Measurements from ENCODE around the gene ARHGEF28.

The ARHGEF28 gene

DNA sequence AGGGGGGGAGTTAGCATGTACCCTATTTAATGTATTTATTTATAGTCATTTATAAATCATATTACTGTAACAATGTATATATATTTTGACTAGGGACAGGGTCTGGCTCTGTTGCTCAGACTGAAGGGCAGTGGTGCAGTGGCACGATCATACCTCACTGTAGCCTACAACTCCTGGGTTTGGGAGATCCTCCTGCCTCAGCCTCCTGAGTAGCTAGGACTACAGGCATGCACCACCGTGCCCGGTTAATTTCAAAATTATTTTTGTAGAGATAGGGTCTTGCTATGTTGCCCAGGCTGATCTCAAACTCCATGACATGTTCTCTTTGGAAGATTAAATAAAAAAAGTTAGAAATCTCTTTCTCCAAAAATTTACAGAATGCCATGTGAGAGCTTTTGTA, 52.8 kb downstream of the ARHGEF28 start:
- no peaks in the 10 kb centered on the region for H3K9me3 ChIP-seq (ENCODE audit: severe bottlenecking)
- no peaks in the 10 kb centered on the region for H3K27me3 ChIP-seq (ENCODE audit: insufficient read depth, low read depth, severe bottlenecking)
- H3K36me3 ChIP-seq = no peaks in the 10 kb centered on the region
- no peak for DNase-seq
- TF ChIP-seq, protein P1, sequence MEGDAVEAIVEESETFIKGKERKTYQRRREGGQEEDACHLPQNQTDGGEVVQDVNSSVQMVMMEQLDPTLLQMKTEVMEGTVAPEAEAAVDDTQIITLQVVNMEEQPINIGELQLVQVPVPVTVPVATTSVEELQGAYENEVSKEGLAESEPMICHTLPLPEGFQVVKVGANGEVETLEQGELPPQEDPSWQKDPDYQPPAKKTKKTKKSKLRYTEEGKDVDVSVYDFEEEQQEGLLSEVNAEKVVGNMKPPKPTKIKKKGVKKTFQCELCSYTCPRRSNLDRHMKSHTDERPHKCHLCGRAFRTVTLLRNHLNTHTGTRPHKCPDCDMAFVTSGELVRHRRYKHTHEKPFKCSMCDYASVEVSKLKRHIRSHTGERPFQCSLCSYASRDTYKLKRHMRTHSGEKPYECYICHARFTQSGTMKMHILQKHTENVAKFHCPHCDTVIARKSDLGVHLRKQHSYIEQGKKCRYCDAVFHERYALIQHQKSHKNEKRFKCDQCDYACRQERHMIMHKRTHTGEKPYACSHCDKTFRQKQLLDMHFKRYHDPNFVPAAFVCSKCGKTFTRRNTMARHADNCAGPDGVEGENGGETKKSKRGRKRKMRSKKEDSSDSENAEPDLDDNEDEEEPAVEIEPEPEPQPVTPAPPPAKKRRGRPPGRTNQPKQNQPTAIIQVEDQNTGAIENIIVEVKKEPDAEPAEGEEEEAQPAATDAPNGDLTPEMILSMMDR (IDR thresholded peaks at IDR 0.05; ENCODE audit: low read depth, low read length) = no peak
- no peak overlapping the region for H3K27ac ChIP-seq
- no peak overlapping the region for H3K4me3 ChIP-seq (ENCODE audit: low read depth, low read length)

DNA sequence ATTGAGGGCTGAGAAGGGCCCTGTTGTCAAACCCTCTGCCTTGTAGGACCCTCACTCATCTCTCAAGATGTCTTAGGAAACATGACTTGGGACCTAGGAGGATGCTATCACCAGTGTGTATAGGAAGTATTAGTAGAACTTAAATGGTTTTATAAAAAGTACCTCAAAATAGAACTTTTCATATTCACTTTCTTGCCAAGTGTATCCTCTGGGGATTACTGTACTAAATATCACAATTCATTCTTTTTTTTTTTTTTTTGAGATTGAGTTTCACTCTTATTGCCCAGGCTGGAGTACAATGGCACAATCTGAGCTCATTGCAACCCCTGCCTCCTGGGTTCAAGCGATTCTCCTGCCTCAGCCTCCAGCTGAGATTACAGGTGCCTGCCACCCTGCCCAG, 56.2 kb downstream of the ARHGEF28 start:
- H3K4me3 ChIP-seq (ENCODE audit: low read depth, low read length) = no peak overlapping the region
- DNase-seq = no peak
- no peak overlapping the region for H3K27ac ChIP-seq
- H3K36me3 ChIP-seq = no peaks in the 10 kb centered on the region
- no peaks in the 10 kb centered on the region for H3K9me3 ChIP-seq (ENCODE audit: severe bottlenecking)
- TF ChIP-seq, protein P1 (IDR thresholded peaks at IDR 0.05; ENCODE audit: low read depth, low read length) = no peak
- no peaks in the 10 kb centered on the region for H3K27me3 ChIP-seq (ENCODE audit: insufficient read depth, low read depth, severe bottlenecking)

DNA sequence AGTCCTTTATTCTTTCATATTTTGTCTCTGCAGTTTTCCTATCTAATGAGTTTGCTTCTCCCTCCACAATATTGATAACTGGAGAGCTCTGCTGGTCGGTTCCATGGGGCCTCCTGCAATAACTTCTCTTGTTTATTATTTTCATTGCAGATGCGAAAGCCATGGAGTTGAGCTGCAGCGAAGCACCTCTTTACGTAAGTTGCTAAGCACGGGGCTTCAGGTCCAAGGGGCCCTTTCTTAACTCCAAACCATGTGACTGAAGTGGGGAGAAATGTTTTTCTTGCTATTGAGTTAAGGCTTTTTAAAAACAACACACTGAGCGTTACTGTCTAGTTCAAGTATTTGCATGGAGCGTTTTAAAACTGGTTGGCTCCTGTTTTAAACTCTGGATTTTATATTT, 58.7 kb downstream of the ARHGEF28 start:
- Histone ChIP-seq H3K9me3 (ENCODE audit: severe bottlenecking) (no peaks in the 10 kb centered on the region), H3K27ac (no peak overlapping the region), H3K27me3 (ENCODE audit: insufficient read depth, low read depth, severe bottlenecking) (no peaks in the 10 kb centered on the region), H3K4me3 (ENCODE audit: low read depth, low read length) (no peak overlapping the region), H3K36me3 (no peaks in the 10 kb centered on the region)
- DNase-seq = no peak
- TF ChIP-seq, protein P1 (IDR thresholded peaks at IDR 0.05; ENCODE audit: low read depth, low read length) = no peak

DNA sequence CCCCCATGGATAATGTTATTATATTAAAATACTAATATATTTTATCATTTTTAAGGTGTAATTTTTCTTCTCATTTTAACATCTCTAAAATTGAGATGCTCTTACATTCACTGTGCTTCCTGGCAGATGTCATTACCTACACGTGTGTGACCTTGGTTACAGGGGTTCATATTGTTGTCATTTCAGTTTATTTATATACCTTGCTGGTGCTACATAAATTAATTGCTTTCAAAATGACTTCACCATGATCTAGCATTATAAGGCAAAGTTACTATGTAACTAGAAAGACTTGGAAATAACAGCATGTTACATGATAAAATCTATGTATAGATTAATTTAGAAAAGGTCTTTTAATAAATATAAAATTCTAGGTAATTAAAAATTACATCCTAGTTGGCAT, 60.9 kb downstream of the ARHGEF28 start:
- Histone ChIP-seq H3K4me3 (ENCODE audit: low read depth, low read length) (no peak overlapping the region), H3K9me3 (ENCODE audit: severe bottlenecking) (no peaks in the 10 kb centered on the region), H3K27me3 (ENCODE audit: insufficient read depth, low read depth, severe bottlenecking) (no peaks in the 10 kb centered on the region), H3K27ac (no peak overlapping the region), H3K36me3 (no peaks in the 10 kb centered on the region)
- TF ChIP-seq, protein P1 (IDR thresholded peaks at IDR 0.05; ENCODE audit: low read depth, low read length) = no peak
- no peak for DNase-seq

DNA sequence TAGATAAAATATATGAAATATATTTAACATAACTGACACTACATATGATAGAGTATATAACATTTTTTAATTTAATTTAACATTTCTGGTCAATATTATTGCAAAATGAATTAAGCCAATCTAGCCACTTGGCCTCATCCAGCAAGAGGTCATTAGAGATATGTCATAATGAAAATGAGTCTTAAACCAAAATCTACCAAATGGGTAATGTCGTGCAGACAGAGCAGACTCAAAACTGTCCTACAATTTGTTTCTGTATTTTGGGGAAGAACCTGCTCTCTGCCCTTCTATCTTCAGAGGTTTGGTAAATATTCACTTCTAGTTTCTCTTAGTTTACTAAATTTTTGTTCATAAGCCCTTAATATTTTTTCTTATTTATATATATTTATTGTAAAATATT, 61.4 kb downstream of the ARHGEF28 start:
- TF ChIP-seq, protein P1 (IDR thresholded peaks at IDR 0.05; ENCODE audit: low read depth, low read length) = no peak
- no peaks in the 10 kb centered on the region for H3K36me3 ChIP-seq
- H3K4me3 ChIP-seq (ENCODE audit: low read depth, low read length) = no peak overlapping the region
- no peak for DNase-seq
- H3K27me3 ChIP-seq (ENCODE audit: insufficient read depth, low read depth, severe bottlenecking) = no peaks in the 10 kb centered on the region
- H3K9me3 ChIP-seq (ENCODE audit: severe bottlenecking) = no peaks in the 10 kb centered on the region
- H3K27ac ChIP-seq = no peak overlapping the region

DNA sequence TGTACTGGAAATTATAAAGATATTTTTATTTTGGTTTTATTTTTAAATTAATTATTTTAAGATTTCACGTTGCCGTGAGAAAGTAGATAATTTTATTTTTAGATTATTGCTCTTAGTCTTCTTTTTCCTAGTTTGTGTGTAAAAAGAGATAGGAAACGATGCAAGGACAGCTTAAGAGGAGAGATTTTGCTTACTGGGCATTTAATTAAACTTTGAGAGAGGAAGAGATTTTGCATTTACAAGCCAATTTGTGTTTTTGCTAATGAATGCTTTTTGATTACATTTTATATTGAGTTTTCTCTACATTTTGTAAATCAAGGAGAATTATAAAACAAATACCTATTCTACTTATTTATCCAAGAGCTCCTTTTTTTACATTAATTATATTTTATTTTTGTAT, 64.0 kb downstream of the ARHGEF28 start:
- DNase-seq = no peak
- Histone ChIP-seq H3K27ac (no peak overlapping the region), H3K27me3 (ENCODE audit: insufficient read depth, low read depth, severe bottlenecking) (no peaks in the 10 kb centered on the region), H3K4me3 (ENCODE audit: low read depth, low read length) (no peak overlapping the region), H3K36me3 (no peaks in the 10 kb centered on the region), H3K9me3 (ENCODE audit: severe bottlenecking) (no peaks in the 10 kb centered on the region)
- TF ChIP-seq, protein P1 (IDR thresholded peaks at IDR 0.05; ENCODE audit: low read depth, low read length) = no peak
